Measurements from ENCODE around the gene DLEU7. TPM values are rescaled to one million over a fixed set of nuclear protein-coding genes. Genes with fewer than 3 reads are reported as not detected.
A peak's percentile ranks its signal among the peaks of the same experiment; 100 is the strongest.

Gene DLEU7
- total and polyA plus RNA-seq, 10 of the 15 experiments (the other 5 are each of a cell fraction or from before 2014, with no cell fraction given) = not detected

DNA sequence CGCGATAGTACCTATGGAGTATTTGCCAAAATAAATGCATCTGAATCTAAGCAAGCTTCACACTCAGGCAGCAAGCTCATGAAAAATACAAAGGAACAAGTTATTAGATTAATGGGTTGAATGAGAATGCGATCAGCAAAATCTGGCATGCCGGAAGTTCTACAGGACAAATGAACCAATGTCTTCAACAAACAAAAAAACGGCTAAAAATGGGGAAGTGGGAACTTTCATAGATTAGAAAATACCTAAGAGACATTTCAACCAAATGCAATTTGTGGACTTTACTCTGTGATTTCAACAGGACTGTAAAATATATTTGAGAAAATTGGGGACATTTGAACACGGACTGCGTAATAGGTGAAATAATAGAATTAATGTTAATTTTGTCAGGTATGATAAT lies 43.7 kb upstream of the DLEU7 start:
- peak; percentile 21; the same call in 2 of the 3 replicates for ATAC-seq
- Histone ChIP-seq H3K9me3 (replicated peaks; ENCODE audit: control insufficient read depth, insufficient read depth, low read length) (peaks cover 2% of the 10 kb centered on the region; the same call in 1 of the 3 replicates), H3K9ac (ENCODE audit: control insufficient read depth, insufficient read depth, low read length) (no peak overlapping the region), H3K27me3 (replicated peaks in 1 of 2; ENCODE audit: control insufficient read depth in 2 of 2, insufficient read depth in 2 of 2, low read length in 1 of 2) (no peaks in the 10 kb centered on the region), H4K20me1 (ENCODE audit: control insufficient read depth, insufficient read depth) (no peaks in the 10 kb centered on the region), H3K4me2 (ENCODE audit: control insufficient read depth, insufficient read depth) (no peak overlapping the region), H3K4me3 (no peak overlapping the region), H2AFZ (ENCODE audit: control insufficient read depth, low read depth, low read length) (no peak overlapping the region), H3K36me3 (ENCODE audit: control insufficient read depth in 2 of 2, insufficient read depth in 2 of 2, low read length in 1 of 2) (no peaks in the 10 kb centered on the region), H3K79me2 (ENCODE audit: control insufficient read depth, insufficient read depth, low read length) (no peaks in the 10 kb centered on the region), H3K27ac (ENCODE audit: control insufficient read depth, insufficient read depth) (no peak overlapping the region), H3K4me1 (ENCODE audit: control insufficient read depth, insufficient read depth, low read length) (peaks cover 31% of the 10 kb centered on the region)
- ChIA-PET SMC1A (ENCODE audit: uncharacterized antibody, unreplicated experiment) (interaction anchor here (0.9 kb wide), 1 partner anchor 8 kb away, joined by 3 read pairs; no protein-coding TSS in a partner anchor), POLR2A (no interaction called here), RAD21 (ENCODE audit: unreplicated experiment) (no interaction called here), CTCF (no interaction called here)
- BruUV-seq (replicated peaks) = no TSS peak
- WGBS (ENCODE audit: insufficient coverage, insufficient replicate concordance, low lambda C conversion rate, missing lambda C conversion rate) = 64% methylated on average over 7 of the region's 7 CpGs
- in situ Hi-C loops (cut with MboI) = no loop called here
- no peak for FAIRE-seq
- DNase-seq (ENCODE audit: low read depth, low spot score) = no peak
- intact Hi-C loops (cut with micrococcal nuclease; ENCODE audit: unreplicated experiment) = no loop called here
- TF ChIP-seq, protein P1, sequence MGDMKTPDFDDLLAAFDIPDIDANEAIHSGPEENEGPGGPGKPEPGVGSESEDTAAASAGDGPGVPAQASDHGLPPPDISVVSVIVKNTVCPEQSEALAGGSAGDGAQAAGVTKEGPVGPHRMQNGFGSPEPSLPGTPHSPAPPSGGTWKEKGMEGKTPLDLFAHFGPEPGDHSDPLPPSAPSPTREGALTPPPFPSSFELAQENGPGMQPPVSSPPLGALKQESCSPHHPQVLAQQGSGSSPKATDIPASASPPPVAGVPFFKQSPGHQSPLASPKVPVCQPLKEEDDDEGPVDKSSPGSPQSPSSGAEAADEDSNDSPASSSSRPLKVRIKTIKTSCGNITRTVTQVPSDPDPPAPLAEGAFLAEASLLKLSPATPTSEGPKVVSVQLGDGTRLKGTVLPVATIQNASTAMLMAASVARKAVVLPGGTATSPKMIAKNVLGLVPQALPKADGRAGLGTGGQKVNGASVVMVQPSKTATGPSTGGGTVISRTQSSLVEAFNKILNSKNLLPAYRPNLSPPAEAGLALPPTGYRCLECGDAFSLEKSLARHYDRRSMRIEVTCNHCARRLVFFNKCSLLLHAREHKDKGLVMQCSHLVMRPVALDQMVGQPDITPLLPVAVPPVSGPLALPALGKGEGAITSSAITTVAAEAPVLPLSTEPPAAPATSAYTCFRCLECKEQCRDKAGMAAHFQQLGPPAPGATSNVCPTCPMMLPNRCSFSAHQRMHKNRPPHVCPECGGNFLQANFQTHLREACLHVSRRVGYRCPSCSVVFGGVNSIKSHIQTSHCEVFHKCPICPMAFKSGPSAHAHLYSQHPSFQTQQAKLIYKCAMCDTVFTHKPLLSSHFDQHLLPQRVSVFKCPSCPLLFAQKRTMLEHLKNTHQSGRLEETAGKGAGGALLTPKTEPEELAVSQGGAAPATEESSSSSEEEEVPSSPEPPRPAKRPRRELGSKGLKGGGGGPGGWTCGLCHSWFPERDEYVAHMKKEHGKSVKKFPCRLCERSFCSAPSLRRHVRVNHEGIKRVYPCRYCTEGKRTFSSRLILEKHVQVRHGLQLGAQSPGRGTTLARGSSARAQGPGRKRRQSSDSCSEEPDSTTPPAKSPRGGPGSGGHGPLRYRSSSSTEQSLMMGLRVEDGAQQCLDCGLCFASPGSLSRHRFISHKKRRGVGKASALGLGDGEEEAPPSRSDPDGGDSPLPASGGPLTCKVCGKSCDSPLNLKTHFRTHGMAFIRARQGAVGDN (IDR thresholded peaks at IDR 0.05) = no peak
- TF ChIP-seq MTA2 (IDR thresholded peaks at IDR 0.05; ENCODE audit: low read depth) = no peak
- TF ChIP-seq EP300 (IDR thresholded peaks at IDR 0.05; ENCODE audit: borderline replicate concordance in 1 of 2, control insufficient read depth in 1 of 2, low read depth in 2 of 2, low read length in 2 of 2) = 0 out of 4 replicates have a peak, but pooled peaks of 1 of the 2 experiments have one; percentile 9
- TF ChIP-seq, protein P2, sequence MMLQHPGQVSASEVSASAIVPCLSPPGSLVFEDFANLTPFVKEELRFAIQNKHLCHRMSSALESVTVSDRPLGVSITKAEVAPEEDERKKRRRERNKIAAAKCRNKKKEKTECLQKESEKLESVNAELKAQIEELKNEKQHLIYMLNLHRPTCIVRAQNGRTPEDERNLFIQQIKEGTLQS (IDR thresholded peaks at IDR 0.05; ENCODE audit: borderline replicate concordance, extremely low read depth, low read depth, low read length) = no peak
- TF ChIP-seq IKZF2 (IDR thresholded peaks at IDR 0.05) = peak in 1 of 2 experiments; percentile 29; a peak in 1 of 4 replicates
- TF ChIP-seq, protein P3, sequence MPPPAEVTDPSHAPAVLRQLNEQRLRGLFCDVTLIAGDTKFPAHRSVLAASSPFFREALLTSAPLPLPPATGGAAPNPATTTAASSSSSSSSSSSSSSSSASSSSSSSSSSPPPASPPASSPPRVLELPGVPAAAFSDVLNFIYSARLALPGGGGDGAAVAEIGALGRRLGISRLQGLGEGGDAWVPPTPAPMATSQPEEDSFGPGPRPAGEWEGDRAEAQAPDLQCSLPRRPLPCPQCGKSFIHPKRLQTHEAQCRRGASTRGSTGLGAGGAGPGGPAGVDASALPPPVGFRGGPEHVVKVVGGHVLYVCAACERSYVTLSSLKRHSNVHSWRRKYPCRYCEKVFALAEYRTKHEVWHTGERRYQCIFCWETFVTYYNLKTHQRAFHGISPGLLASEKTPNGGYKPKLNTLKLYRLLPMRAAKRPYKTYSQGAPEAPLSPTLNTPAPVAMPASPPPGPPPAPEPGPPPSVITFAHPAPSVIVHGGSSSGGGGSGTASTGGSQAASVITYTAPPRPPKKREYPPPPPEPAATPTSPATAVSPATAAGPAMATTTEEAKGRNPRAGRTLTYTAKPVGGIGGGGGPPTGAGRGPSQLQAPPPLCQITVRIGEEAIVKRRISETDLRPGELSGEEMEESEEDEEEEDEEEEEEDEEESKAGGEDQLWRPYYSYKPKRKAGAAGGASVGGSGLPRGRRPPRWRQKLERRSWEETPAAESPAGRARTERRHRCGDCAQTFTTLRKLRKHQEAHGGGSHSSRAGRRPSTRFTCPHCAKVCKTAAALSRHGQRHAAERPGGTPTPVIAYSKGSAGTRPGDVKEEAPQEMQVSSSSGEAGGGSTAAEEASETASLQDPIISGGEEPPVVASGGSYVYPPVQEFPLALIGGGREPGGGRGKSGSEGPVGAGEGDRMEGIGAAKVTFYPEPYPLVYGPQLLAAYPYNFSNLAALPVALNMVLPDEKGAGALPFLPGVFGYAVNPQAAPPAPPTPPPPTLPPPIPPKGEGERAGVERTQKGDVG (CRISPR knock-in tag; IDR thresholded peaks at IDR 0.05) = no peak
- TF ChIP-seq SUZ12 (IDR thresholded peaks at IDR 0.05; ENCODE audit: unreplicated experiment) = no peak
- TF ChIP-seq ZBED1 (IDR thresholded peaks at IDR 0.05; ENCODE audit: borderline replicate concordance) = no peak
- no peak for TF ChIP-seq ZNF622 (IDR thresholded peaks at IDR 0.05)
- no peak for TF ChIP-seq GABPA (IDR thresholded peaks at IDR 0.05; ENCODE audit: low read depth)
- no peak for TF ChIP-seq HDGF (IDR thresholded peaks at IDR 0.05)
- TF ChIP-seq, protein P4, sequence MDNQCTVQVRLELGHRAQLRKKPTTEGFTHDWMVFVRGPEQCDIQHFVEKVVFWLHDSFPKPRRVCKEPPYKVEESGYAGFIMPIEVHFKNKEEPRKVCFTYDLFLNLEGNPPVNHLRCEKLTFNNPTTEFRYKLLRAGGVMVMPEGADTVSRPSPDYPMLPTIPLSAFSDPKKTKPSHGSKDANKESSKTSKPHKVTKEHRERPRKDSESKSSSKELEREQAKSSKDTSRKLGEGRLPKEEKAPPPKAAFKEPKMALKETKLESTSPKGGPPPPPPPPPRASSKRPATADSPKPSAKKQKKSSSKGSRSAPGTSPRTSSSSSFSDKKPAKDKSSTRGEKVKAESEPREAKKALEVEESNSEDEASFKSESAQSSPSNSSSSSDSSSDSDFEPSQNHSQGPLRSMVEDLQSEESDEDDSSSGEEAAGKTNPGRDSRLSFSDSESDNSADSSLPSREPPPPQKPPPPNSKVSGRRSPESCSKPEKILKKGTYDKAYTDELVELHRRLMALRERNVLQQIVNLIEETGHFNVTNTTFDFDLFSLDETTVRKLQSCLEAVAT (IDR thresholded peaks at IDR 0.05) = no peak
- TF ChIP-seq TARDBP (IDR thresholded peaks at IDR 0.05; ENCODE audit: borderline replicate concordance) = no peak
- TF ChIP-seq IRF4 (IDR thresholded peaks at IDR 0.05; ENCODE audit: low read depth, low read length) = 0 out of 2 replicates have a peak, but pooled peaks have one; percentile 53
- peak; percentile 96 for TF ChIP-seq SPI1 (IDR thresholded peaks at IDR 0.05; ENCODE audit: borderline replicate concordance, insufficient read depth, low read depth, low read length)

All from GM12878 (cell line).